HepG2 (cell line): Measurements from ENCODE around the gene NPHP1. TPM values are rescaled to one million over a fixed set of nuclear protein-coding genes. Genes with fewer than 3 reads are reported as not detected.

Experiments
- AHR ChIP-seq: IDR thresholded peaks from 2 replicates; pipeline ENCODE4 v1.6.1; 2018; ENCODE audit warnings: missing genetic modification reagents, missing compliant biosample characterization
- BRD4 ChIP-seq: sonication (generic); formaldehyde crosslinking; IDR thresholded peaks from 2 replicates; pipeline ENCODE4 v1.4.0; 2020; ENCODE audit warnings: missing genetic modification reagents
- EEA1 ChIP-seq: sonication (generic); formaldehyde crosslinking; IDR thresholded peaks from 2 replicates; pipeline ENCODE4 v1.5.1; 2020; ENCODE audit warnings: mild to moderate bottlenecking, missing genetic modification reagents, borderline replicate concordance
- HCFC1 ChIP-seq: fragments of 150-350 bp; IDR thresholded peaks from 2 replicates; pipeline ENCODE4 v1.6.1; 2014; ENCODE audit warnings: low read depth, low read length
- HNF1B ChIP-seq: sonication (generic); formaldehyde crosslinking; IDR thresholded peaks from 2 replicates; pipeline ENCODE4 v1.5.1; 2020; ENCODE audit warnings: mild to moderate bottlenecking, moderate library complexity, missing genetic modification reagents
- JUND ChIP-seq: sonication (generic); formaldehyde crosslinking; IDR thresholded peaks from 2 replicates; pipeline ENCODE4 v1.8.0; 2022; ENCODE audit warnings: mild to moderate bottlenecking, missing genetic modification reagents
- KDM5B ChIP-seq: sonication (generic); formaldehyde crosslinking; IDR thresholded peaks from 2 replicates; pipeline ENCODE4 v1.4.0; 2020; ENCODE audit warnings: missing genetic modification reagents, mild to moderate bottlenecking, borderline replicate concordance
- LCORL ChIP-seq, 2 experiments: fragments of 450-650 bp in 1 of 2; sonication (generic) in 1 of 2; formaldehyde crosslinking in 1 of 2; IDR thresholded peaks; 2 replicates each; pipeline versions ENCODE4 v1.5.0 to v1.6.1; 2017 to 2020; ENCODE audit warnings: antibody characterized with exemption in 1 of 2, missing genetic modification reagents in 1 of 2
- MEIS1 ChIP-seq: sonication (generic); formaldehyde crosslinking; IDR thresholded peaks from 2 replicates; pipeline ENCODE4 v1.9.0; 2021; ENCODE audit warnings: mild to moderate bottlenecking, missing genetic modification reagents, moderate library complexity, borderline replicate concordance
- NCOA2 ChIP-seq: sonication (generic); formaldehyde crosslinking; IDR thresholded peaks from 2 replicates; pipeline ENCODE4 v1.8.0; 2022; ENCODE audit warnings: inconsistent platforms
- NFYC ChIP-seq: IDR thresholded peaks from 2 replicates; pipeline ENCODE4 v1.6.1; 2016; ENCODE audit warnings: missing genetic modification reagents, missing compliant biosample characterization
- NKX3-1 ChIP-seq: sonication (generic); formaldehyde crosslinking; IDR thresholded peaks from 2 replicates; pipeline ENCODE4 v1.5.0; 2020; ENCODE audit warnings: missing genetic modification reagents
- PAF1 ChIP-seq: IDR thresholded peaks from 2 replicates; pipeline ENCODE4 v1.6.1; 2016; ENCODE audit warnings: missing genetic modification reagents, missing compliant biosample characterization
- SOX13 ChIP-seq, 3 experiments: fragments of 450-650 bp in 1 of 3; sonication (generic) in 1 of 3; formaldehyde crosslinking in 1 of 3; IDR thresholded peaks in 2 of 3; conservative IDR thresholded peaks in 1 of 3; 2 replicates each; pipeline versions ENCODE4 v1.5.0 to v1.6.1; 2016 to 2020; ENCODE audit warnings: antibody characterized with exemption in 1 of 3, mild to moderate bottlenecking in 1 of 3, missing compliant biosample characterization in 1 of 3, missing genetic modification reagents in 1 of 3, moderate library complexity in 1 of 3
- TBX3 ChIP-seq: fragments of 450-650 bp; IDR thresholded peaks from 2 replicates; pipeline ENCODE4 v1.6.1; 2017; ENCODE audit warnings: antibody characterized with exemption, mild to moderate bottlenecking, inconsistent platforms, borderline replicate concordance
- TOPORS ChIP-seq: sonication (generic); formaldehyde crosslinking; IDR thresholded peaks from 2 replicates; pipeline ENCODE4 v1.8.0; 2023; ENCODE audit warnings: mild to moderate bottlenecking, missing genetic modification reagents
- ZBTB7B ChIP-seq: sonication (generic); formaldehyde crosslinking; IDR thresholded peaks from 2 replicates; pipeline ENCODE4 v1.4.0; 2020; ENCODE audit warnings: missing genetic modification reagents
- ZFYVE20 ChIP-seq: sonication (generic); formaldehyde crosslinking; IDR thresholded peaks from 2 replicates; pipeline ENCODE4 v1.8.0; 2023; ENCODE audit warnings: low read depth, mild to moderate bottlenecking, moderate library complexity, missing genetic modification reagents, borderline replicate concordance
- ZMYM4 ChIP-seq: sonication (generic); formaldehyde crosslinking; IDR thresholded peaks from 2 replicates; pipeline ENCODE4 v1.8.1; 2023; ENCODE audit warnings: mild to moderate bottlenecking, missing genetic modification reagents
- ZNF160 ChIP-seq: sonication (generic); formaldehyde crosslinking; IDR thresholded peaks from 2 replicates; pipeline ENCODE4 v1.8.0; 2022; ENCODE audit warnings: mild to moderate bottlenecking, inconsistent platforms, missing genetic modification reagents
- ZNF230 ChIP-seq: sonication (generic); formaldehyde crosslinking; IDR thresholded peaks from 2 replicates; pipeline ENCODE4 v1.4.0; 2020; ENCODE audit warnings: mild to moderate bottlenecking, missing genetic modification reagents
- ZNF569 ChIP-seq: sonication (generic); formaldehyde crosslinking; IDR thresholded peaks from 2 replicates; pipeline ENCODE4 v1.5.0; 2020; ENCODE audit warnings: mild to moderate bottlenecking, missing genetic modification reagents, moderate library complexity, borderline replicate concordance
- ZNF788 ChIP-seq: sonication (generic); formaldehyde crosslinking; IDR thresholded peaks from 2 replicates; pipeline ENCODE4 v1.5.0; 2020; ENCODE audit warnings: mild to moderate bottlenecking, missing genetic modification reagents, borderline replicate concordance
- ZNF879 ChIP-seq: sonication (generic); formaldehyde crosslinking; IDR thresholded peaks from 2 replicates; pipeline ENCODE4 v1.8.1; 2023; ENCODE audit warnings: missing genetic modification reagents
- polyA plus RNA-seq, 8 experiments: library from polyadenylated mRNA; depleted of rRNA in 3 of 8; stranded (reverse) in 7 of 8; unstranded in 1 of 8; fragments of >200 nt; fragmentation: Illumina TruSeq in 4 of 8; extraction: Trizol in 4 of 8; gene quantifications; 2 replicates each; pipeline versions ENCODE4 v1.2.1 to v1.2.3, GENCODE V29; 2011 to 2016; ENCODE audit warnings: low read depth in 4 of 8, missing spikeins in 1 of 8, mixed read lengths in 1 of 8; ENCODE audit not compliant: insufficient read depth in 1 of 8
- total RNA-seq, 5 experiments: library from RNA; depleted of rRNA; stranded (reverse); fragments of >200 nt; fragmentation: Illumina TruSeq; extraction: Trizol; gene quantifications; 2 replicates each; pipeline ENCODE4 v1.2.3, GENCODE V29; 2016; ENCODE audit warnings: low read depth in 1 of 5
- TF ChIP-seq, protein P1 (sequence below): sonication (generic); formaldehyde crosslinking; IDR thresholded peaks from 2 replicates; pipeline ENCODE4 v1.5.0; 2020; ENCODE audit warnings: missing genetic modification reagents

NPHP1 gene
- total and polyA plus RNA-seq, 2 of the 13 experiments (the other 11 are each of a cell fraction or from before 2014, with no cell fraction given) = 2.7 to 4.8 TPM

GRCh38 chr2:110211938-110212858 lies 7.4 kb upstream of the NPHP1 start, which contains the start of gene MTLN (continued):
- TF ChIP-seq PAF1 (CRISPR knock-in tag) (no peak), NFYC (CRISPR knock-in tag) (peak; percentile 31), BRD4 (peak; percentile 86), ZNF569 (CRISPR knock-in tag) (no peak; the same call in 1 of the 2 replicates), TBX3 (0 out of 2 replicates have a peak, but pooled peaks have one; percentile 23), AHR (CRISPR knock-in tag) (peak; percentile 86; the same call in 1 of the 2 replicates), SOX13 (IDR thresholded peaks at IDR 0.05) (0 out of 2 replicates have a peak, but pooled peaks have one; percentile 5), SOX13 (CRISPR knock-in tag; conservative IDR thresholded peaks at IDR 0.05 in 1 of 2, IDR thresholded peaks at IDR 0.05 in 1 of 2) (peak in 1 of 2 experiments; percentile 51; a peak in 1 of 4 replicates), MEIS1 (CRISPR knock-in tag) (peak; percentile 49; the same call in 1 of the 2 replicates), NKX3-1 (peak; percentile 69; the same call in 1 of the 2 replicates), HCFC1 (peak; percentile 43; the same call in 1 of the 2 replicates), ZNF160 (CRISPR knock-in tag) (peak; percentile 30; the same call in 1 of the 2 replicates), ZNF788 (peak; percentile 59; the same call in 1 of the 2 replicates), HNF1B (peak; percentile 73; the same call in 1 of the 2 replicates), NCOA2 (peak; percentile 45; the same call in 1 of the 2 replicates), ZNF879 (CRISPR knock-in tag) (no peak), KDM5B (peak; percentile 95), ZNF230 (CRISPR knock-in tag) (peak; percentile 91; the same call in 1 of the 2 replicates), ZFYVE20 (CRISPR knock-in tag) (peak; percentile 70; the same call in 1 of the 2 replicates), EEA1 (CRISPR knock-in tag) (0 out of 2 replicates have a peak, but pooled peaks have one; percentile 40), JUND (CRISPR knock-in tag) (0 out of 2 replicates have a peak, but pooled peaks have one; percentile 45), TOPORS (CRISPR knock-in tag) (peak; percentile 43; the same call in 1 of the 2 replicates), ZBTB7B (peak; percentile 70; the same call in 1 of the 2 replicates), ZMYM4 (peak; percentile 93), LCORL (IDR thresholded peaks at IDR 0.05) (no peak), LCORL (CRISPR knock-in tag; IDR thresholded peaks at IDR 0.05) (peak; percentile 85)
- TF ChIP-seq, protein P1, sequence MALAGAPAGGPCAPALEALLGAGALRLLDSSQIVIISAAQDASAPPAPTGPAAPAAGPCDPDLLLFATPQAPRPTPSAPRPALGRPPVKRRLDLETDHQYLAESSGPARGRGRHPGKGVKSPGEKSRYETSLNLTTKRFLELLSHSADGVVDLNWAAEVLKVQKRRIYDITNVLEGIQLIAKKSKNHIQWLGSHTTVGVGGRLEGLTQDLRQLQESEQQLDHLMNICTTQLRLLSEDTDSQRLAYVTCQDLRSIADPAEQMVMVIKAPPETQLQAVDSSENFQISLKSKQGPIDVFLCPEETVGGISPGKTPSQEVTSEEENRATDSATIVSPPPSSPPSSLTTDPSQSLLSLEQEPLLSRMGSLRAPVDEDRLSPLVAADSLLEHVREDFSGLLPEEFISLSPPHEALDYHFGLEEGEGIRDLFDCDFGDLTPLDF (CRISPR knock-in tag) = peak; percentile 24; the same call in 1 of the 2 replicates
